Activated naive CD8-positive, alpha-beta T cell treated with anti-CD3 and anti-CD28 coated beads for 36 hours (primary cell): Measurements from ENCODE around the gene CD247. TPM values are rescaled to one million over a fixed set of nuclear protein-coding genes. Genes with fewer than 3 reads are reported as not detected.

Experiments
- DNase-seq: peaks from one replicate; pipeline ENCODE4 v3.0.0; 2021
- H3K27ac Mint-ChIP-seq: one replicate; pipeline ENCODE4 v1.8.0; 2022; ENCODE audit warnings: mild to moderate bottlenecking, moderate library complexity, mixed read lengths
- H3K27me3 Mint-ChIP-seq: one replicate; pipeline ENCODE4 v1.8.0; 2022; ENCODE audit warnings: mild to moderate bottlenecking, mixed read lengths
- H3K36me3 Mint-ChIP-seq: one replicate; pipeline ENCODE4 v1.8.0; 2021; ENCODE audit warnings: mild to moderate bottlenecking, mixed read lengths
- H3K4me1 Mint-ChIP-seq: one replicate; pipeline ENCODE4 v1.8.0; 2021; ENCODE audit warnings: mixed read lengths
- H3K4me3 Mint-ChIP-seq: one replicate; pipeline ENCODE4 v1.8.0; 2022; ENCODE audit warnings: mild to moderate bottlenecking, moderate library complexity, mixed read lengths
- H3K9me3 Mint-ChIP-seq: one replicate; pipeline ENCODE4 v1.8.0; 2022; ENCODE audit warnings: mixed read lengths
- total RNA-seq, 2 experiments: library from RNA; stranded (reverse); gene quantifications; one replicate each; pipeline ENCODE4 v1.2.3, GENCODE V29; 2021

CD247 gene
- total RNA-seq, 2 experiments from 2014 or later, result 166 TPM

GRCh38 chr1:167472752-167473521 lies 45.4 kb downstream of the CD247 start:
- DNase-seq, result peak; percentile 66
- Mint-ChIP-seq H3K36me3 (peaks cover 66% of the 10 kb centered on the region), H3K27me3 (no peaks in the 10 kb centered on the region), H3K9me3 (no peaks in the 10 kb centered on the region), H3K27ac (peak overlapping the region; percentile 79), H3K4me1 (peaks cover 74% of the 10 kb centered on the region), H3K4me3 (peak overlapping the region; percentile 42)

GRCh38 chr1:167471568-167471967 lies 46.8 kb downstream of the CD247 start:
- Mint-ChIP-seq H3K4me3 (no peak overlapping the region), H3K9me3 (no peaks in the 10 kb centered on the region), H3K4me1 (peaks cover 71% of the 10 kb centered on the region), H3K36me3 (peaks cover 60% of the 10 kb centered on the region), H3K27ac (peak overlapping the region; percentile 74), H3K27me3 (no peaks in the 10 kb centered on the region)
- no peak for DNase-seq

- peaks cover 60% of the 10 kb centered on the region for H3K36me3 Mint-ChIP-seq
- no peak for DNase-seq
- peak overlapping the region; percentile 56 for H3K27ac Mint-ChIP-seq
- H3K27me3 Mint-ChIP-seq, result no peaks in the 10 kb centered on the region
- peaks cover 72% of the 10 kb centered on the region for H3K4me1 Mint-ChIP-seq
- no peak overlapping the region for H3K4me3 Mint-ChIP-seq
- H3K9me3 Mint-ChIP-seq, result no peaks in the 10 kb centered on the region
Measured at GRCh38 chr1:167469280-167469965, 48.9 kb downstream of the CD247 start.

GRCh38 chr1:167467752-167468151 lies 50.6 kb downstream of the CD247 start:
- no peak overlapping the region for H3K4me3 Mint-ChIP-seq

GRCh38 chr1:167467126-167467710 lies 51.1 kb downstream of the CD247 start:
- H3K27ac Mint-ChIP-seq, result peak overlapping the region; percentile 67
- H3K4me3 Mint-ChIP-seq, result no peak overlapping the region
- no peaks in the 10 kb centered on the region for H3K27me3 Mint-ChIP-seq
- H3K4me1 Mint-ChIP-seq, result peaks cover 67% of the 10 kb centered on the region
- peaks cover 54% of the 10 kb centered on the region for H3K36me3 Mint-ChIP-seq
- no peaks in the 10 kb centered on the region for H3K9me3 Mint-ChIP-seq
- DNase-seq, result no peak

More at GRCh38 chr1:167467752-167468151, 50.6 kb downstream of the CD247 start:
- Mint-ChIP-seq H3K36me3 (peaks cover 55% of the 10 kb centered on the region), H3K27me3 (no peaks in the 10 kb centered on the region), H3K27ac (peak overlapping the region; percentile 67), H3K9me3 (no peaks in the 10 kb centered on the region), H3K4me1 (peaks cover 69% of the 10 kb centered on the region)
- no peak for DNase-seq

GRCh38 chr1:167465743-167466142 lies 52.6 kb downstream of the CD247 start:
- peaks cover 50% of the 10 kb centered on the region for H3K36me3 Mint-ChIP-seq
- no peak overlapping the region for H3K4me3 Mint-ChIP-seq
- peaks cover 73% of the 10 kb centered on the region for H3K4me1 Mint-ChIP-seq

GRCh38 chr1:167465018-167465417 lies 53.3 kb downstream of the CD247 start:
- Mint-ChIP-seq H3K4me3 (no peak overlapping the region), H3K27ac (peak overlapping the region; percentile 21), H3K4me1 (peaks cover 74% of the 10 kb centered on the region), H3K9me3 (no peaks in the 10 kb centered on the region), H3K36me3 (peaks cover 52% of the 10 kb centered on the region), H3K27me3 (no peaks in the 10 kb centered on the region)
- DNase-seq, result no peak

More at GRCh38 chr1:167465743-167466142, 52.6 kb downstream of the CD247 start:
- DNase-seq, result no peak
- Mint-ChIP-seq H3K9me3 (no peaks in the 10 kb centered on the region), H3K27me3 (no peaks in the 10 kb centered on the region), H3K27ac (peak overlapping the region; percentile 68)

GRCh38 chr1:167463875-167464575 lies 54.3 kb downstream of the CD247 start:
- Mint-ChIP-seq H3K4me3 (no peak overlapping the region), H3K36me3 (peaks cover 53% of the 10 kb centered on the region), H3K9me3 (no peaks in the 10 kb centered on the region), H3K27me3 (no peaks in the 10 kb centered on the region), H3K27ac (peak overlapping the region; percentile 16), H3K4me1 (peaks cover 70% of the 10 kb centered on the region)
- no peak for DNase-seq

GRCh38 chr1:167463080-167463479 lies 55.2 kb downstream of the CD247 start:
- peak overlapping the region; percentile 77 for H3K27ac Mint-ChIP-seq
- peaks cover 64% of the 10 kb centered on the region for H3K4me1 Mint-ChIP-seq
- H3K36me3 Mint-ChIP-seq, result peaks cover 51% of the 10 kb centered on the region

GRCh38 chr1:167462341-167462740 lies 56.0 kb downstream of the CD247 start:
- no peak overlapping the region for H3K4me3 Mint-ChIP-seq
- DNase-seq, result no peak
- peaks cover 51% of the 10 kb centered on the region for H3K36me3 Mint-ChIP-seq
- H3K27me3 Mint-ChIP-seq, result no peaks in the 10 kb centered on the region
- H3K4me1 Mint-ChIP-seq, result peaks cover 62% of the 10 kb centered on the region
- no peaks in the 10 kb centered on the region for H3K9me3 Mint-ChIP-seq
- H3K27ac Mint-ChIP-seq, result peak overlapping the region; percentile 77

More at GRCh38 chr1:167463080-167463479, 55.2 kb downstream of the CD247 start:
- no peak overlapping the region for H3K4me3 Mint-ChIP-seq
- no peak for DNase-seq
- no peaks in the 10 kb centered on the region for H3K27me3 Mint-ChIP-seq
- H3K9me3 Mint-ChIP-seq, result no peaks in the 10 kb centered on the region

- Mint-ChIP-seq H3K4me3 (no peak overlapping the region), H3K27me3 (no peaks in the 10 kb centered on the region), H3K36me3 (peaks cover 45% of the 10 kb centered on the region), H3K9me3 (no peaks in the 10 kb centered on the region), H3K4me1 (peaks cover 72% of the 10 kb centered on the region), H3K27ac (peak overlapping the region; percentile 74)
- peak; percentile 58 for DNase-seq
Measured at GRCh38 chr1:167460836-167461235, 57.5 kb downstream of the CD247 start.

- no peak overlapping the region for H3K4me3 Mint-ChIP-seq
- DNase-seq, result no peak
- H3K27ac Mint-ChIP-seq, result no peak overlapping the region
- H3K9me3 Mint-ChIP-seq, result no peaks in the 10 kb centered on the region
- peaks cover 33% of the 10 kb centered on the region for H3K36me3 Mint-ChIP-seq
- H3K4me1 Mint-ChIP-seq, result peaks cover 59% of the 10 kb centered on the region
- no peaks in the 10 kb centered on the region for H3K27me3 Mint-ChIP-seq
Measured at GRCh38 chr1:167457936-167458584, 60.3 kb downstream of the CD247 start.

- Mint-ChIP-seq H3K4me1 (peaks cover 60% of the 10 kb centered on the region), H3K27me3 (no peaks in the 10 kb centered on the region), H3K36me3 (peaks cover 34% of the 10 kb centered on the region), H3K27ac (peak overlapping the region; percentile 92), H3K4me3 (no peak overlapping the region), H3K9me3 (no peaks in the 10 kb centered on the region)
- no peak for DNase-seq
Measured at GRCh38 chr1:167456926-167457325, 61.4 kb downstream of the CD247 start.

- no peak for DNase-seq
Measured at GRCh38 chr1:167456524-167456923, 61.8 kb downstream of the CD247 start.

More at GRCh38 chr1:167456524-167456923, 61.8 kb downstream of the CD247 start:
- H3K27me3 Mint-ChIP-seq, result no peaks in the 10 kb centered on the region
- peaks cover 33% of the 10 kb centered on the region for H3K36me3 Mint-ChIP-seq
- peaks cover 58% of the 10 kb centered on the region for H3K4me1 Mint-ChIP-seq
- H3K4me3 Mint-ChIP-seq, result peak overlapping the region; percentile 66
- H3K9me3 Mint-ChIP-seq, result no peaks in the 10 kb centered on the region
- peak overlapping the region; percentile 92 for H3K27ac Mint-ChIP-seq
